CD4-positive, alpha-beta T cell treated with Interleukin-4 for 1 hour (primary cell): ENCODE results near the gene KRTDAP.

Source experiments
- DNase-seq, 2 donors: peaks; one replicate each; pipeline ENCODE4 v3.0.0-alpha.2; 2020 to 2022

Gene KRTDAP

DNA sequence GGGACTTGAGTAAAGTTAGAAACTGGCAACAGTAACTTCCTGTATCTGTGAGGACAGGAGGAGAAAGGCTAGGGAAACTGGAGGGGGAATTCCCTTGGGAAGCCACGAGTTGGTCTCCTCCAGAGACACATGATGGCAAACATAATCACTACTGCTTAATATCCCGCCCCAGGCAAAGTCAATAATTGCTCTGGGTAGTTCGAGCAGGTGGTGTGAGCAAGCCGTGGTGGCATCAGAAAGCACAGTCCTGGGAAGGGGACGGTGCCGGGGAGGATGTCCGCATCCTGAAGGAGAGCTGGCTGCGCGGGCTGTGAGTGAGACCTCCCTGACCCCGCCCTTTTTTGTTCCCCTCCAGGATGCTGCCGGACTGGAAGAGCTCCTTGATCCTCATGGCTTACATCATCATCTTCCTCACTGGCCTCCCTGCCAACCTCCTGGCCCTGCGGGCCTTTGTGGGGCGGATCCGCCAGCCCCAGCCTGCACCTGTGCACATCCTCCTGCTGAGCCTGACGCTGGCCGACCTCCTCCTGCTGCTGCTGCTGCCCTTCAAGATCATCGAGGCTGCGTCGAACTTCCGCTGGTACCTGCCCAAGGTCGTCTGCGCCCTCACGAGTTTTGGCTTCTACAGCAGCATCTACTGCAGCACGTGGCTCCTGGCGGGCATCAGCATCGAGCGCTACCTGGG, 40.8 kb downstream of the KRTDAP start:
- DNase-seq = no peak

DNA sequence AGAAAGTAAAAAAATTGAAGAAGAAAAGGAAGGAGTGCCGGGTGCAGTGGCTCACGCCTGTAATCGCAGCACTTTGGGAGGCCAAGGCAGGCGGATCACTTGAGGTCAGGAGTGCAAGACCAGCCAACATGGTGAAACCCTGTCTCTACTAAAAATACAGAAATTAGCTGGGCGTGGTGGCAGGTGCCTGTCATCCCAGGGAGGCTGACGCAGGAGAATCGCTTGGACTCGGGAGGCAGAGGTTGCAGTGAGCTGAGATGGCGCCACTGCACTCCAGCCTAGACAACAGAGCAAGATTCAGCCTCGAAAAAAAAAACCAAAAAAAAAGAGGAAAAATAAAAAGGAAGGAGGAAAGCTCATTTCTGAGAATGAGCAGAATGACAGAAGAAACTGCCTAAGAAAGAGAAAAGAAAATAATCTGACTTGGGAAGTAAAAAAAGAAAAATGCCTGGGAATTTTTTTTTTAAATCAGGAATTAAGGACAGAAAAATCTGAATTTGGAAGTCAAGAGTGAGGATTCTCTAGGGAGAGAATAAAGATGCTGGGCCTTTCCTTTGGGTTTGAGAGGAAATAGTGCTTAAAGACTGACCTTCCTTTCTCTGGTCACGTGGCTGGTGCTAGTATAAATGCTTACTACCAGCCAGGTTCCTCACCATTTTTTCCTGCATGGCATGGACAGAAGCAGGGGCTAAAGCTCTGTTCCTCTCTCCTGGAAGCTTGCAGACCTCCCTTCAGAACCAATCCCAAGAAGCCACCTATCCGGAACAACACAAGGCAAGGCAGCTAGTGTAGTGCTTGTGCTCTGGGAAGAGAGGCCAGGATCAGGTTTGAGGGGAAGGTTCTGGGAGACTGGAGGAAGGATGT, 42.4 kb downstream of the KRTDAP start, which contains the start of gene FFAR2:
TSS of gene FFAR2 (plus strand) at position 652 of the 864 bp plus-strand sequence. CDS start 1,458 bp downstream, outside the sequence.
- DNase-seq = peak in 1 of 2 donors; percentile 61

DNA sequence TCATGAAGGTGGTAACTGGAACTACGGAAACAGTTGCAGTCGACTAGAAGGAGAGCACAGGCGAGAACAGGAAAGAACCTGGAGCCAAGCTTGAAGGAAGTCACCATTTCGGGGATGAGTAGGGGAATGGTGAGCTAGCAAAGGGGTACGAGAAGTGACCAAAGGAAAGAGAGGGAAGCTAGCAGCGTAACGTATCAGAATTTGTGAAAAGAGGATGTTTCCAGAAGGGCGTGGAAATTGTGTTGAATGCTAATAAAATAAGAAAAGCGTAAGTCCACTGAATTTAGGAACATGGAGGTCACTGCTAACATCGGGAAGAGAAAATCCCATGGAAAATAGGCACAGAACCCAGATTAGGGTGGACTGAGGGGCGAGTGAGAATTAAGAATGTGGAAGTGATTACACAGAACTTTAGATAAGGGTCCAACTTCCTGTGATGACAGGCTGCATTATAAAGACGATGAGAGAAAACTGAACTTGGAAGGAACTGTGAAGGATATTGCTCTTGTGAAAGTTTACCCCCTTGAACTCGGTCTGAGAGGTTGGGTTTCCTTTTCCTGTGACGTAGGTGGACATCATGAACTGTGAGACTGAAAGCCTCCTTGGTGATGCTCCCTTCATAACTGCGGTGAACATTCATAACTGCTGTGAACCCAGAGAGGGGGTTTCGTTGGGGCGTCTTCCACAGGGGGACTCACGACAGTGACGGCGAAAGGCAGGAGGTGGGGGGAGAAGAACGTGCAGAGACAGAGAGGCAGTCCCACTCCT, 44.3 kb downstream of the KRTDAP start:
- peak; percentile 62 to 70 for DNase-seq

- DNase-seq = no peak
Measured at GRCh38 chr19:35444735-35445134, 45.5 kb downstream of the KRTDAP start.

DNA sequence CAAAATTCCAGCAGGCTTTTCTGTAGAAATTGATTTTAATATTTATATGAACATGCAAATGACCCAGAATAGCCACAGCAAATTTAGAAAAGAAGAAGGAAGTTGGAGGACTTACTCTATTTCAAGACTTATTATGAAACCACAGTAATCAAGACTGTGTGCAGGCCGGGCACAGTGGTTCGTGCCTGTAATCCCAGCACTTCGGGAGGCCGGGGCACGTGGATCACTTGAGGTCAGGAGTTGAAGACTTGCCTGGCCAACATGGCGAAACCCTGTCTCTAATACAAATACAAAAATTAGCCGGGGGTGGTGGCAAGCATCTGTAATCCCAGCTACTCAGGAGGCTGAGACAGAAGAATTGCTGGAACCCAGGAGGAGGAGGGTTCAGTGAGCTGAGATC, 48.2 kb downstream of the KRTDAP start:
- peak in 1 of 2 donors; percentile 76 for DNase-seq

GRCh38 chr19:35439921-35440320, 50.3 kb downstream of the KRTDAP start:
- no peak for DNase-seq

GRCh38 chr19:35438527-35438926, 51.7 kb downstream of the KRTDAP start:
- no peak for DNase-seq

- no peak for DNase-seq
Measured at GRCh38 chr19:35438096-35438495, 52.2 kb downstream of the KRTDAP start.

DNA sequence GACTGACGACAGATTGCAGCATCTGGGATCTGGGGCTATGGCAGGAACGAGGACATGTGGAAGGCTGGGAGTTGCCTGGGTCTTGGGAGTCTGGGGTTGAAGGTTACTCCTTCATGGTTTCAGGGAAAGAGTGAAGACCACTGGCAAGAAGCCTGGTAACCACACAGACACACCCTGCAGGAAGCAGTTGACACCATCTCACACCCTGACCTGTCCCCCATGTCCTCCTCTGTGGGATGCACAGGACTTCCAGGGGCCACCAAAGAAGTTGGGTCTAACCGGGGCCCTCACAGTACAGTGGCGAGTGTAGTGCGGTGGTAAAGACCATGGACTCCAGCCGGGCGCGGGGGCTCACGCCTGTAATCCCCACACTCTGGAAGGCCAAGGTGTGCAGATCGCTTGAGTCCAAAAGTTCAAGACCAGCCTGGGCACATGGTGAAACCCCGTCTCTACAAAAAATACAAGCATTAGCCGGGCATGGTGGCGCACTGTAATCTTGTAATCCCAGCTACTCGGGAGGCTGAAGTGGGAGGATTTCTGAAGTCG, 52.8 kb downstream of the KRTDAP start:
- DNase-seq = no peak
